Nephron progenitor cell (in vitro differentiated cells): Measurements from ENCODE around the gene ZNF467.

ENCODE experiments used
- DNase-seq: peaks from one replicate; pipeline ENCODE4 v3.0.0; 2021
- H3K27ac Mint-ChIP-seq: 2 replicates; pipeline ENCODE4 v1.8.0; 2021; ENCODE audit warnings: mild to moderate bottlenecking, moderate library complexity, mixed read lengths
- H3K27me3 Mint-ChIP-seq: 2 replicates; pipeline ENCODE4 v1.8.0; 2021; ENCODE audit warnings: mild to moderate bottlenecking, low read depth, mixed read lengths; ENCODE audit not compliant: poor library complexity
- H3K36me3 Mint-ChIP-seq: 2 replicates; pipeline ENCODE4 v1.8.0; 2021; ENCODE audit warnings: low read depth, mixed read lengths
- H3K4me1 Mint-ChIP-seq: 2 replicates; pipeline ENCODE4 v1.8.0; 2021; ENCODE audit warnings: mixed read lengths
- H3K4me3 Mint-ChIP-seq: 2 replicates; pipeline ENCODE4 v1.8.0; 2021; ENCODE audit warnings: mild to moderate bottlenecking, moderate library complexity, mixed read lengths
- H3K9me3 Mint-ChIP-seq: 2 replicates; pipeline ENCODE4 v1.8.0; 2021; ENCODE audit warnings: mild to moderate bottlenecking, moderate library complexity, mixed read lengths
- CTCF ChIP-seq: fragments of 200-600 bp; sonication (generic); IDR thresholded peaks from 2 replicates; pipeline ENCODE4 v1.5.0; 2021; ENCODE audit warnings: antibody characterized with exemption

Gene ZNF467

GRCh38 chr7:149727053-149727898, 46.1 kb downstream of the ZNF467 start:
- no peak for DNase-seq
- Mint-ChIP-seq H3K27ac (peak overlapping the region; percentile 98), H3K4me1 (peaks cover 20% of the 10 kb centered on the region), H3K9me3 (no peaks in the 10 kb centered on the region), H3K27me3 (no peaks in the 10 kb centered on the region), H3K4me3 (peak overlapping the region; percentile 43), H3K36me3 (peaks cover 24% of the 10 kb centered on the region)
- no peak for TF ChIP-seq CTCF

GRCh38 chr7:149725916-149726315, 47.5 kb downstream of the ZNF467 start:
- TF ChIP-seq CTCF = no peak
- no peaks in the 10 kb centered on the region for H3K27me3 Mint-ChIP-seq
- H3K36me3 Mint-ChIP-seq = peaks cover 15% of the 10 kb centered on the region
- no peak overlapping the region for H3K4me3 Mint-ChIP-seq
- peaks cover 20% of the 10 kb centered on the region for H3K4me1 Mint-ChIP-seq
- no peaks in the 10 kb centered on the region for H3K9me3 Mint-ChIP-seq
- DNase-seq = no peak
- no peak overlapping the region for H3K27ac Mint-ChIP-seq

- Mint-ChIP-seq H3K4me3 (no peak overlapping the region), H3K27ac (no peak overlapping the region), H3K36me3 (peaks cover 19% of the 10 kb centered on the region), H3K9me3 (no peaks in the 10 kb centered on the region), H3K4me1 (peaks cover 23% of the 10 kb centered on the region), H3K27me3 (no peaks in the 10 kb centered on the region)
- DNase-seq = no peak
- no peak for TF ChIP-seq CTCF
Measured at GRCh38 chr7:149725426-149725821, 48.0 kb downstream of the ZNF467 start.

- no peak overlapping the region for H3K27ac Mint-ChIP-seq
- H3K9me3 Mint-ChIP-seq = no peaks in the 10 kb centered on the region
- no peak overlapping the region for H3K4me3 Mint-ChIP-seq
- H3K27me3 Mint-ChIP-seq = peaks cover 2% of the 10 kb centered on the region
- DNase-seq = no peak
- peaks cover 21% of the 10 kb centered on the region for H3K36me3 Mint-ChIP-seq
- TF ChIP-seq CTCF = no peak
- H3K4me1 Mint-ChIP-seq = peaks cover 29% of the 10 kb centered on the region
Measured at GRCh38 chr7:149724661-149725425, 48.5 kb downstream of the ZNF467 start.

GRCh38 chr7:149723795-149724495, 49.4 kb downstream of the ZNF467 start:
- no peaks in the 10 kb centered on the region for H3K9me3 Mint-ChIP-seq
- H3K4me3 Mint-ChIP-seq = no peak overlapping the region
- peak overlapping the region; percentile 32 for H3K27ac Mint-ChIP-seq
- H3K36me3 Mint-ChIP-seq = peaks cover 21% of the 10 kb centered on the region
- peaks cover 2% of the 10 kb centered on the region for H3K27me3 Mint-ChIP-seq
- DNase-seq = no peak
- no peak for TF ChIP-seq CTCF
- peaks cover 38% of the 10 kb centered on the region for H3K4me1 Mint-ChIP-seq
